Activated CD4-positive, alpha-beta T cell treated with anti-CD3 and anti-CD28 coated beads, Interleukin-10, Interleukin-2, amounts not matched to agents 100 ng/mL and 50 ng/mL, durations not matched to agents 16 hours and 8 hours (primary cell): ENCODE measurements around the gene NAV2.

Experiments used
- DNase-seq: peaks from one replicate; pipeline ENCODE4 v3.0.0-alpha.2; 2020

Gene NAV2

GRCh38 chr11:19843079-19843478 lies 130.4 kb downstream of the NAV2 start:
- peak; percentile 35 for DNase-seq

GRCh38 chr11:19844012-19844411 lies 131.4 kb downstream of the NAV2 start:
- DNase-seq, result no peak

GRCh38 chr11:19844806-19845205 lies 132.2 kb downstream of the NAV2 start:
- DNase-seq, result no peak

GRCh38 chr11:19845626-19846025 lies 133.0 kb downstream of the NAV2 start:
- no peak for DNase-seq

GRCh38 chr11:19846654-19847305 lies 134.1 kb downstream of the NAV2 start:
- DNase-seq, result no peak

- DNase-seq, result no peak
Measured at GRCh38 chr11:19848219-19848618, 135.6 kb downstream of the NAV2 start.

GRCh38 chr11:19849107-19849789 lies 136.6 kb downstream of the NAV2 start:
- DNase-seq, result no peak

- DNase-seq, result no peak
Measured at GRCh38 chr11:19849947-19850593, 137.4 kb downstream of the NAV2 start.

- no peak for DNase-seq
Measured at GRCh38 chr11:19852288-19852687, 139.7 kb downstream of the NAV2 start.

- no peak for DNase-seq
Measured at GRCh38 chr11:19853016-19853415, 140.4 kb downstream of the NAV2 start.

GRCh38 chr11:19853920-19854319 lies 141.3 kb downstream of the NAV2 start:
- DNase-seq, result no peak

- no peak for DNase-seq
Measured at GRCh38 chr11:19861171-19861570, 148.5 kb downstream of the NAV2 start.

- no peak for DNase-seq
Measured at GRCh38 chr11:19862091-19862490, 149.5 kb downstream of the NAV2 start.

- no peak for DNase-seq
Measured at GRCh38 chr11:19864141-19865140, 151.8 kb downstream of the NAV2 start.

GRCh38 chr11:19866037-19866436 lies 153.4 kb downstream of the NAV2 start:
- DNase-seq, result no peak

GRCh38 chr11:19866521-19866920 lies 153.9 kb downstream of the NAV2 start:
- no peak for DNase-seq

- DNase-seq, result no peak
Measured at GRCh38 chr11:19867064-19867463, 154.4 kb downstream of the NAV2 start.

GRCh38 chr11:19868281-19868821 lies 155.7 kb downstream of the NAV2 start:
- no peak for DNase-seq

- DNase-seq, result no peak
Measured at GRCh38 chr11:19868871-19869270, 156.2 kb downstream of the NAV2 start.

- DNase-seq, result no peak
Measured at GRCh38 chr11:19869466-19869865, 156.8 kb downstream of the NAV2 start.

- DNase-seq, result no peak
Measured at GRCh38 chr11:19869946-19870589, 157.4 kb downstream of the NAV2 start.

GRCh38 chr11:19871531-19871930 lies 158.9 kb downstream of the NAV2 start:
- DNase-seq, result no peak
